Hematopoietic multipotent progenitor cell treated with erythropoietin and hydrocortisone succinate and interleukin-3 and kit ligand, for 4 days (in vitro differentiated cells): ENCODE data around the gene GMPR2.
A peak's percentile ranks its signal among the peaks of the same experiment; 100 is the strongest.
"Not testable (repeated sequence)": the region's sequence is repeated elsewhere in the genome, so short reads cannot be mapped to it uniquely, and the experiment has no call there.

Source experiments
- DNase-seq: peaks from one replicate; pipeline ENCODE4 v3.0.0-alpha.2; 2015

GMPR2 gene

DNA sequence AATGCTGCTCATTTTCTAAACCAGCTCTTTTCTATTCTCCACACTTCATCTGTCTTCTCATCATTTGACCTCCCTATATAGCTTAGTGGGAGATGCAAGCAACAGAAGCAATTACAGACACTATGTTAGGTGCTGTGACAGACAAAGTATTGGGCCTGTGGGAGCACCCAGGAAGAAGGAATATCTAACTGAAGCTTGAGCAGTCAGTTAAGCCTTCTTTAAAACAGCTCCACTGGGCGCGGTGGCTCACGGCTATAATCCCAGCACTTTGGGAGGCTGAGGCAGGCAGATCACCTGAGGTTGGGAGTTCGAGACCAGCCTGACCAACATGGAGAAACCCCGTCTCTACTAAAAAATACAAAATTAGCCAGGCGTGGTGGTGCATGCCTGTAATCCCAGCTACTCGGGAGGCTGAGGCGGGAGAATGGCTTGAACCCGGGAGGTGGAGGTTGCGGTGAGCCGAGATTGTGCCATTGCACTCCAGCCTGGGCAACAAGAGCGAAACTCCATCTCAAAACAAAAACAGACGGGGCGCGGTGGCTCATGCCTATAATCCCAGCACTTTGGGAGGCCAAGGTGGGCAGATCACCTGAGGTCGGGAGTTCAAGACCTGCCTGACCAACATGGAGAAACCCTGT, 29.4 kb upstream of the GMPR2 start:
- not testable (repeated sequence) for DNase-seq

DNA sequence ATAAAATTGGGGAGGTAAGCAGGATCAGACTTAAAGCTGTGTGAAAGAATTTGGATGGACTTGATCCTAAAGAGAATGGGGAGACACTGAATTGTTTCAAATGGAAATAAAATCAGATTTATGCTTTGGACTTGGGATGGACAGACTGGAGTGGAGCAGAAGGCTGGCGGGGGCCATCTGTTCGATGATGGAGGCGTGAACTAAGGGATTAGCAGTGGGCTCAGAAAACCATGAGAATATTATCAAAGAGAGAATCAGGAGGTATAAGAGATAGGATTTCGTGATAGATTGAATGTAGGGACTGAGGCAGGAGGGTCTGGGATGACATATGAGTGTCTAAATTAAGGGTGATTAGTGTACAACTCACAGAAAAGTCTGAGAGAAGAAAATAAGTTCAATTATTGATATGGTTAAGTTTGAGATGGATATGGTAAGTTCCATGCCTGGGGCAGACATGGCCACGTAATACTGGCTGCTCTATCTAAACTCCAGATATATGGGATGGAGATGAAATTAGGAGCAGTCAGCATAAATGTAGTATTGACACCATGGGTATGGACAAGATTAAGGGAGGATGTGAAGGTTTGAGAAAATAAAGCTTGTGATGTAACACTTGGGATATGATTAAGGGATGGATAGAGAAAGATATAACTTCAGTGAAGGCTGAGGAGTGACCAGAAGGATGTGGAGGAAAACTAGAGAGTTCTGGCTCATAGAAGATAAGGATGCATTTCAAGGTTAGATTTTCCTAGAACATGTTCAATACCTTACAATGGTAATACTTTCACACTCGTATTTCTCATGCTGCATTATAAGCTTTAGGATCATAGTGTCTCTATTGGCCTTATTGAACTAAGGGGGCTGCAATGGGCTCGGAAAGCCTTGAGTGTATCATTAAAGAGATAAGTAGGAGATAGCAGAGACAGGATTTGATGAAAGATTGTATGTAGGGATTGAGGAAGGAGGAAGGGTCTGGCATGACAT, 28.3 kb upstream of the GMPR2 start:
- no peak for DNase-seq

- DNase-seq = no peak
Measured at GRCh38 chr14:24206260-24207103, 26.2 kb upstream of the GMPR2 start.

- no peak for DNase-seq
Measured at GRCh38 chr14:24207104-24207551, 25.6 kb upstream of the GMPR2 start.

DNA sequence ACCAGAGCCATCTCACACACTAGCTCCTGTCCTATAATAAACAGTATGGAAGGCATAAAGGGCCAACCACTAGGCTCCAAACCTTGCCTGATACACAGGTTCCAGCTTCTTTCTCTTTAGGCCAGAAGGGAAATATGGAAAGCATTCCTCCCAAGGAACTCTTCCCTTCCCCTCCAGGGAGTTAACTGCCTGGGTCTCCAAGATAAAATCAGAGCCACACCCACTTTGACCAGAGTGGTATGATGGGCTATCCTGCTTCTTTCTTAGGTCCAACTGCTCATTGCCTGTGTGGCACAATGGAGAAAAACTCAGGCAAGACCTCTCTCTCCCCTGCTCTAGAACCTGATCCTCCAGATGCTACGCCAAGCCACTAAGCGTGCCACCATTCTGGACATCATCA, 25.1 kb upstream of the GMPR2 start:
- no peak for DNase-seq

- no peak for DNase-seq
Measured at GRCh38 chr14:24211311-24211710, 21.4 kb upstream of the GMPR2 start.

- peak; percentile 100 for DNase-seq
Measured at GRCh38 chr14:24212924-24213865, 19.5 kb upstream of the GMPR2 start, which contains the start of gene CHMP4A. TSS of gene CHMP4A (minus strand) at chr14:24213488. CDS start at chr14:24213439, 49 bp downstream.

- no peak for DNase-seq
Measured at GRCh38 chr14:24213866-24214662, 18.7 kb upstream of the GMPR2 start.

DNA sequence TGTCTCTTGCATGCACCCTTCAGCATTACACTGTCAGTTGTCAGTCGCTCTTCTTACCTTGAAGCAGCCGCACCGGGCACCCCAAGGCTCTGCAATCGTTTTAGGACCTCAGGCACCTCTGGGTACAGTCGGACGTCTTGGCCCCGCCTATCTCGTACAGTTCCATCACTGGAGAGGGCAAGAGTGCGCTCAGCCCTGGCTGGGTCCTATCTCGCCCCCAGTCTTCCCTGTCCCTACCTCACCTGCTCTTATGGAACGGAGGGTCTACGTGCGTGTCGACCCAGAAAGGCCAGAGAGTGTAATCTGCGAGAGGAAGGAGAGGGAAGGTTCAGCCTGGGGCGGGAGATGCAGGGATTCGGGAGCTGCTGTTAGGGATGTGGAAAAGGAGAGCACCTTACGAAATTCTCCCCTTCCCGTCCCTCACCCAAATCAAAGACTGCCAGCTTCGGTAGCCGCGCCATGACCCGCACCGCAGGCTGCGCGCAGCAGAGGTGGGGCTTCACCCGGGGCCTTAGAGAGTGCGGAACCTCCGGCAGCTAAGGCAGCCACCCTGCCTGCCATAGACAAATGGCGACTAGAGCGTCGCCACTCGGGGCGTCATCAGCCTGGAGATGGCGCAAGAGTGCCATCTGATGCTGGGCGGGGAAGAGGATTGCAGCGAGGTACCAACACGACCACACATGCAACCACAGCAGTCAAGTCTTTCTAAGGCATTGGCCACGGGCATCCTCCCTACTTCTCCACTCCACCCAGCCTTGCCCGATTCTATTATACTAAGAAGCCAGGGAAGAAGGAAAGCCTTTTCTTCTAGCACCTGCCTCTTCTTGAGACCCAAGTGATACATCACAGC, 17.0 kb upstream of the GMPR2 start, which contains the start of gene MDP1:
Gene MDP1 (minus strand): TSS at position 572 of the 850 bp plus-strand sequence. CDS start 111 bp downstream, at position 461.
- DNase-seq = peak; percentile 97

DNA sequence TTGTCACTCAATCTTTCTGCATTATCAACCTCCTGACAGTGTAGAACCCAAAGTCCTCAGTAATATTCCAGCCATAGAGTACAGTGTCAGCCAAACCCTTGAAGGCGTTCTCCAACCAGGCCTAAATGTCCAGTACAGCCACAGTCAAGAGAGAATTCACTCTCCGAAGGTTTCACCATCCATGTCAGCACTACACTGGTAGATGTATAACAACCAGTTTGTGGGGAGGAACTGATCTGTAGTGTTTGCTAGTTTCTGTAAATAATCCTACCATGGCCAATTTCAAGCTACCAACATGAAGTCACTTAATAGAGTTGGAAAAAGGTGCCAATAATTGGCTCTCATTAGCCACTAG, 16.4 kb upstream of the GMPR2 start:
- DNase-seq = no peak

DNA sequence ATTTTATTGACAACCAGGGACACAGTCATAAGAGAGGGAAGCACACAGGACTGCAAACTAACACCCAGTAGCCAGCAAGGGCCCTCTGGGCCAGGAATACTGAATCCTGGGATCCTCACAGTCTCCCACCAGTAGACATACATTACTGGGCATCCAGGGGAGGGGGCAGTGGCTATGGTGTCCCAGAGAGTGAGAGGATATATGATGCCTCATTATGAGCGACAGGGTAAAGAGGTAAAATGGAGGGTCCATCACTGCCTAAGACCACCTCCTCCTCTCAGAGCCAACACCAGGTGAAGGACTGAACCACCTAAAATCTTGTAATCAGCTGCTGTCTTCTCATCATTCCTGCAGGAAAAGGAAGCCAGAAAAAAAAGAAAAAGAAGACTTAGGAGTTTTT, 15.9 kb upstream of the GMPR2 start:
- DNase-seq = not testable (repeated sequence)

- DNase-seq = no peak
Measured at GRCh38 chr14:24219080-24219479, 13.6 kb upstream of the GMPR2 start.

- DNase-seq = no peak
Measured at GRCh38 chr14:24219521-24219920, 13.2 kb upstream of the GMPR2 start.

- DNase-seq = not testable (repeated sequence)
Measured at GRCh38 chr14:24222987-24223386, 9.7 kb upstream of the GMPR2 start.

DNA sequence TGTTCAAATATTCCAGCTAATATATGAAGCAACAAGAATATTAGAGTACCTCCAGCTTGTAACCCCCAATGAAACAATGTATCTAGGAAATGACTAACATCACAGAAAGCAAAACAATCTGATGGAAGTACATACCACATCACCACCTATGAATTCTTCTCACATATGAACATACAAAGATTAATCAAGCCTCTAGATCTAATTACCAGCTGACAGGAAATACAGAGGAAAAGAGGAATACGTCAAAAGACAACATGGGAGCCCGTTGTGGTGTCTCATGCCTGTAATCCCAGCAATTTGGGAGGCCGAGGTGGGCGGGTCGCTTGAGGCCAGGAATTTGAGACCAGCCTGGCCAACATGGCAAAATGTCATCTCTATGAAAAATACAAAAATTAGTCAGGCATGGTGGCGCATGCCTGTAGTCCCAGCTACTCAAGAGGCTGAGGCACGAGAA, 8.1 kb upstream of the GMPR2 start:
- no peak for DNase-seq

GRCh38 chr14:24226473-24226872, 6.3 kb upstream of the GMPR2 start:
- DNase-seq = no peak

DNA sequence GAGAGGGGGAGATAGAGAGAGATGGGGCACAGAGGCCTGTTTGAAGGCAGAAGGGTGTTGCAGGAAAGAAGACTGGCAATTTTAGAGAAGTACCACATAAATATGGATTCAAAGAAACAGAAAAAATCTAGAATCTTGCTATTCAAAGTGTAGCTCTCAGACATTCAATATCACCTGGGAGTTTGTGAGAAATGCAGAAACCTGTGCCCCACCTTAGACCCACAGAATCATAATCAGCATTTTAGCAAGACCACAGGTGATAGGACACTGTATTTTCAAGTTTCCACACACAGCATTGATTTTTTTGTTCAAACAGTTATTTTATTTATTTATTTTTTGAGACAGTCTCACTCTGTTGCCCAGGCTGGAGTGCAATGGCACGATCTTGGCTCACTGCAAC, 3.8 kb upstream of the GMPR2 start:
- no peak for DNase-seq

DNA sequence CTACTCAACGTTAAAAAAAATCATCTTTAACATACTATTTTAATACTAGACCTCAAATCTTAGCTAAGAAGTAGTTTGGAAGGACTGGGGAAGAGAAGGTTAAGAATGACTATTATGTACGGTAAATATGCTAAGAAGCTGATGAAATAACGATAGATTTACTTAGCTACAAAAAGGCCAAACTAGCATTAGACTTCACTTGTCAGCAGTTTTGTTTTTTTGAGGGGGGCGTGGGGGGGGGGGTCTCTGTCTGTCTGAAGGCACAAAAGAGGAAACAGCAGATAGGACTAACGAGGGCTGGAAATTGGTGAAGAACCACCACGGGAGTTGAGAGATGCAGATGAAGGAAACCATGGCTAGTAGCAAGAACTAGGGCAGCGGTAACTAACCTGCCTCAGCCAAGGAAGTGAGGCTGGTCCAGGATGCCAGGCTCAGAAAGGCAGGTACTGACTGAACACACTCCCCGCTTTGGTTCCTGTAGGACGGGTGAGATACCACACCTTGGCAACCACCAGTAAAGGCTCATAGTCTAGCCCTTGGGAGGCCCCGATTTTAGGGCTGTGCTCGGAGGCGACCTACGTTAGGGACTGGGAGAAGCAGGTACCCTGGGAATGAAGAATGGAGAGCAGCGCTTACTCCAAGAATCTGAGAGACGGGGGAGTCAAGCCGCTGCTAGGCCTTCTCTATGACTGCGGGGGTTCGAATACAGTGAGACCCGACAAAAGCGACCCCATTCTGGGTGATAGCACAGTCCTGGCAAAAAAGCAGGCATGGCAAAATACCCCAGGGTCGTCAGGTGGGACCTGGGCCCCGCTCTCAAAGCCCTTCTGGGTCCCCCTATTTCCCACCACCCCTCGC, 1.2 kb upstream of the GMPR2 start:
- DNase-seq = peak; percentile 33
